ENCODE results near the gene WDR44. TPM values are rescaled to one million over a fixed set of nuclear protein-coding genes. Genes with fewer than 3 reads are reported as not detected.

The WDR44 gene
- total RNA-seq, 1 donor from 2014 or later = 31.1 TPM

- DNase-seq (ENCODE audit: extremely low spot score, unreplicated experiment) = no peak
- Mint-ChIP-seq H3K9me3 (ENCODE audit: unreplicated experiment) (no peaks in the 10 kb centered on the region), H3K27me3 (ENCODE audit: unreplicated experiment) (no peaks in the 10 kb centered on the region), H3K4me1 (ENCODE audit: unreplicated experiment) (peaks cover 17% of the 10 kb centered on the region), H3K27ac (ENCODE audit: unreplicated experiment) (no peak overlapping the region), H3K4me3 (ENCODE audit: unreplicated experiment) (no peak overlapping the region), H3K36me3 (ENCODE audit: unreplicated experiment) (no peaks in the 10 kb centered on the region)
- TF ChIP-seq, protein P1, sequence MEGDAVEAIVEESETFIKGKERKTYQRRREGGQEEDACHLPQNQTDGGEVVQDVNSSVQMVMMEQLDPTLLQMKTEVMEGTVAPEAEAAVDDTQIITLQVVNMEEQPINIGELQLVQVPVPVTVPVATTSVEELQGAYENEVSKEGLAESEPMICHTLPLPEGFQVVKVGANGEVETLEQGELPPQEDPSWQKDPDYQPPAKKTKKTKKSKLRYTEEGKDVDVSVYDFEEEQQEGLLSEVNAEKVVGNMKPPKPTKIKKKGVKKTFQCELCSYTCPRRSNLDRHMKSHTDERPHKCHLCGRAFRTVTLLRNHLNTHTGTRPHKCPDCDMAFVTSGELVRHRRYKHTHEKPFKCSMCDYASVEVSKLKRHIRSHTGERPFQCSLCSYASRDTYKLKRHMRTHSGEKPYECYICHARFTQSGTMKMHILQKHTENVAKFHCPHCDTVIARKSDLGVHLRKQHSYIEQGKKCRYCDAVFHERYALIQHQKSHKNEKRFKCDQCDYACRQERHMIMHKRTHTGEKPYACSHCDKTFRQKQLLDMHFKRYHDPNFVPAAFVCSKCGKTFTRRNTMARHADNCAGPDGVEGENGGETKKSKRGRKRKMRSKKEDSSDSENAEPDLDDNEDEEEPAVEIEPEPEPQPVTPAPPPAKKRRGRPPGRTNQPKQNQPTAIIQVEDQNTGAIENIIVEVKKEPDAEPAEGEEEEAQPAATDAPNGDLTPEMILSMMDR (IDR thresholded peaks at IDR 0.05) = no peak
Observed at GRCh38 chrX:118493653-118494297, 147.9 kb downstream of the WDR44 start.

GRCh38 chrX:118495061-118495921 lies 149.4 kb downstream of the WDR44 start, which contains the start of gene DOCK11:
DOCK11 (plus strand) TSS chrX:118495815; CDS start chrX:118495972, 157 bp downstream.
- Mint-ChIP-seq H3K4me1 (ENCODE audit: unreplicated experiment) (peaks cover 18% of the 10 kb centered on the region), H3K9me3 (ENCODE audit: unreplicated experiment) (no peaks in the 10 kb centered on the region), H3K27ac (ENCODE audit: unreplicated experiment) (peak within 1 kb of the TSS; percentile 72), H3K4me3 (ENCODE audit: unreplicated experiment) (peak within 1 kb of the TSS; percentile 84), H3K36me3 (ENCODE audit: unreplicated experiment) (no peaks in the 10 kb centered on the region), H3K27me3 (ENCODE audit: unreplicated experiment) (no peaks in the 10 kb centered on the region)
- DNase-seq (ENCODE audit: extremely low spot score, unreplicated experiment) = peak; percentile 91
- TF ChIP-seq, protein P1 (IDR thresholded peaks at IDR 0.05) = no peak

DNA sequence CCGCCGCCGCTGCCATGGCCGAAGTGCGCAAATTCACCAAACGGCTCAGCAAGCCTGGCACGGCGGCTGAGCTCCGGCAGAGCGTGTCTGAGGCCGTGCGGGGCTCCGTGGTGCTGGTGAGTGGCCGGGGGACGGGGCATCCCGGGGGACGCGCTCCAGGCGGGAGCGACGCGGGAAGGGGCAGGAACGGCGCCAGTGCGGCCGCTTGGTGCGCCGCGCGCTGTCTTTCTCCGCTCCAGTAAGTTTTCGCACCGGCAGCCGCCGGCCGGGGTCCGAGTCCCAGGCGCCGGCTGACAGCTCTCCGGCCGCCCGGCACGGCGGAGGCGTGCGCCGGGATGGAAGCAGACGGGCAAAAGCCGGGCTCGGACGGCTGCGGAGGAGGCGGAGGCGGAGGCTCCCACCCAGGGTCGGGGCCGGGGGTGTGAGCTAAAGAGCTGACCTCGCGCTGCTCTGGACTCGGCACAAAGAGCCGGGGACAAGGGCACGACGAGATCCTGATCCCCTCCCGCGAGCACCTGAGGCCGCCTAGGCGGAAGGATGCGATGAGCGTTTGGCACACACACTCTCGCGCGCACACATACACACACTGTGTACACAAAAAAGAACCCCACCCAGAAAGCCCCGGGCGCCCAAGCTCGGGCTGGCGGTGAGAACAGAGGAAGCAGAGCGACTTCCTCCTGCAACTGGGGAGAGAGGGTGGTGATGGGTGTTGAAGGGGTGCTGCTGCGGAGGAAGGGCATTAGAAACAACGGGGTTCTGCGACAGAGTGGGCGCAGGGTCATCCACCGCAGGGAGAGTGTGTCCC lies 150.3 kb downstream of the WDR44 start:
- Mint-ChIP-seq H3K36me3 (ENCODE audit: unreplicated experiment) (no peaks in the 10 kb centered on the region), H3K4me1 (ENCODE audit: unreplicated experiment) (peaks cover 18% of the 10 kb centered on the region), H3K4me3 (ENCODE audit: unreplicated experiment) (peak overlapping the region; percentile 84), H3K27me3 (ENCODE audit: unreplicated experiment) (no peaks in the 10 kb centered on the region), H3K9me3 (ENCODE audit: unreplicated experiment) (no peaks in the 10 kb centered on the region), H3K27ac (ENCODE audit: unreplicated experiment) (peak overlapping the region; percentile 72)
- DNase-seq (ENCODE audit: extremely low spot score, unreplicated experiment) = no peak
- TF ChIP-seq, protein P1 (IDR thresholded peaks at IDR 0.05) = no peak

DNA sequence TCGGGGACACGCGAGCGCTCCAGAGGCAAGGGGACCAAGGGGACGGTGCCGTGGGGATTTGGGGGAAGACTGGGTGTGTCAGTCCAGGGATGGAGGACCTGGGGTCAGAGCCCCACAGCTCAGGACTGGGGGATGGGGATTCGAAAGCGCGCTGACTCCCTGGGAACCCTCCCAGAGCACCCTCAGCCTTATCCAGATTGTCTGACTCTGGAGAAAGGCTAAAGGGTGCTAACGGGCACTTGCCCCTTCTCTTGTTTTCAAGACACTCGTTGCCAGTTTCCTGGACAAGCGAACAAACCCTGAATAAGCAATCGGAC lies 150.8 kb downstream of the WDR44 start:
- H3K9me3 Mint-ChIP-seq (ENCODE audit: unreplicated experiment) = no peaks in the 10 kb centered on the region
- H3K27me3 Mint-ChIP-seq (ENCODE audit: unreplicated experiment) = no peaks in the 10 kb centered on the region
- H3K4me1 Mint-ChIP-seq (ENCODE audit: unreplicated experiment) = peaks cover 18% of the 10 kb centered on the region
- TF ChIP-seq, protein P1 (IDR thresholded peaks at IDR 0.05) = no peak
- H3K4me3 Mint-ChIP-seq (ENCODE audit: unreplicated experiment) = peak overlapping the region; percentile 84
- H3K36me3 Mint-ChIP-seq (ENCODE audit: unreplicated experiment) = no peaks in the 10 kb centered on the region
- no peak for DNase-seq (ENCODE audit: extremely low spot score, unreplicated experiment)
- peak overlapping the region; percentile 72 for H3K27ac Mint-ChIP-seq (ENCODE audit: unreplicated experiment)
